HG03565 (cell line): ENCODE data around the gene FAM133A.
A peak's percentile ranks its signal among the peaks of the same experiment; 100 is the strongest.

ENCODE experiments used
- ATAC-seq: cut with Tn5 transposase; IDR thresholded peaks from one replicate; pipeline ENCODE4 v1.9.1; 2021; ENCODE audit warnings: mild to moderate bottlenecking, moderate library complexity; ENCODE audit not compliant: unreplicated experiment

Gene FAM133A

GRCh38 chrX:93673869-93674271 lies at the start of gene FAM133A:
FAM133A (plus strand) TSS chrX:93674206; CDS start chrX:93709420, 35,214 bp downstream.
- no peak for ATAC-seq

GRCh38 chrX:93637591-93637990 lies 36.4 kb upstream of the FAM133A start:
- ATAC-seq = no peak

DNA sequence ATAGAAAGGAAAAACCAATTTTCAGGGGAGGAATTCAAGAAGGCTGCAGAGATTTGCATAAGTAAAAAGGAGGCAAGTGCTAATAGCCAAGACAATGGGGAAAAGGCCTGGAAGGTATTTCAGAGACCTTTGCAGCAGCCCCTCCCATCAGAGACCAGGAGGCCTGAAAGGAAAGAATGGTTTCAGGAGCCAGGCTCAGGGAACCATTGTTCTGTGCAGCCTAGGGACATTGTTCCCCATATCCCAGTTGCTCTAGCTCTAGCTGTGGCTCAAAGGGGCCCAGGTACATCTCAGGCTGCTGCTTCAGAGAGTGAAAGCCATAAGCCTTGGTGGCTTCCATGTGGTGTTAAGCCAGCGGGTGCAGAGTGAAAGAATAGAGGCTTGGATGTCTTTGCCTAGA lies 24.6 kb upstream of the FAM133A start:
- ATAC-seq = no peak

DNA sequence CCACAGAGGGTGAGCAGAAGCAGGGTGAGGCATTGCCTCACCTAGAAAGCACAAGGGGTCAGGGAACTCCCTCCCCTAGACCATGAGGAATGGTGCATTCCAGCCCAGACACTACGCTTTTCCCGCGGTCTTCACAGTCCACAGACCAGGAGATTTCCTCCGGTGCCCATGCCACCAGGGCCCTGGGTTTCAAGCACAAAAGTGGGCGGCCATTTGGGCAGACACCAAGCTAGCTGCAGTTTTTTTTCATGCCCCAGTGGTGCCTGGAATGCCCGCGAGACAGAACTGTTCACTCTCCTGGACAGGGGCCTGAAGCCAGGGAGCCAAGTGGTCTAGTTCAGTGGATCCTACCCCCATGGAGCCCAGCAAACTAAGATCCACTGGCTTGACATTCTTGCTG lies 13.4 kb upstream of the FAM133A start:
- ATAC-seq = no peak

- peak; percentile 46 for ATAC-seq
Measured at GRCh38 chrX:93673056-93673868, 744 bp upstream of the FAM133A start, which contains the start of gene NAP1L3. NAP1L3 (minus strand) TSS chrX:93673578; CDS start chrX:93673304, 274 bp downstream.

GRCh38 chrX:93695981-93696380 lies 22.0 kb downstream of the FAM133A start:
- ATAC-seq = no peak

GRCh38 chrX:93703701-93704100 lies 29.7 kb downstream of the FAM133A start:
- no peak for ATAC-seq

DNA sequence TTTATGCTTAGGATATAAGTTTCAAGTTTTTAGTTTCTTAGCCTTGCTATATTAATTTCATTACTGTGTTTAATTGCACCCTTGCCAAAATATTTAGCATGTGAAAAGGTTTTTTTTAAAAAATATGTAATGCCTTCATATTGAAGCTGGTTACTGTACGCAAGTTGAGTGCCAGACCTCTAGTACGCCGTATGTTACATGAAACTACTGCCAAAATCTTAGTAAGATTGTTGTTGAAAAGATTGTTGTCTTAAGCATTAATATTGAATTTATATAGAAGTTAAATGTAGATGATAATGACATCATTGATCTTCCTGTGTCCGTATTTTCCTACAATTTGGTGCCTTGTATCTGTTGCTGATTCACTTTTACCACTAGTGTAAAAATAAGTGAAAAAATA lies 37.1 kb downstream of the FAM133A start:
- ATAC-seq = no peak

GRCh38 chrX:93741811-93742210 lies 67.8 kb downstream of the FAM133A start:
- no peak for ATAC-seq

- ATAC-seq = no peak
Measured at GRCh38 chrX:93760163-93760562, 86.2 kb downstream of the FAM133A start.
